GM11168 (cell line): ENCODE results near the gene C11orf87.

Experiments
- in situ Hi-C: fragments of 300-500 bp; cut with MboI; formaldehyde crosslinking; loops from one replicate; pipeline ENCODE4 v1.12.0; 2022; ENCODE audit warnings: low sequenced_read_pairs; ENCODE audit not compliant: unreplicated experiment

The C11orf87 gene

GRCh38 chr11:109421981-109422869 is at the start of gene C11orf87:
C11orf87 (plus strand) TSS chr11:109422190; CDS start chr11:109423634, 1,444 bp downstream.
- in situ Hi-C loops: no loop called here

- in situ Hi-C loops: no loop called here
Observed at GRCh38 chr11:109374032-109374431, 48.0 kb upstream of the C11orf87 start.

- in situ Hi-C loops: no loop called here
Observed at GRCh38 chr11:109374441-109374840, 47.5 kb upstream of the C11orf87 start.

GRCh38 chr11:109377039-109377742 is 44.8 kb upstream of the C11orf87 start:
- in situ Hi-C loops: no loop called here

GRCh38 chr11:109378034-109378433 is 44.0 kb upstream of the C11orf87 start:
- in situ Hi-C loops: no loop called here

- in situ Hi-C loops: no loop called here
Observed at GRCh38 chr11:109383306-109383705, 38.7 kb upstream of the C11orf87 start.

- in situ Hi-C loops: no loop called here
Observed at GRCh38 chr11:109384873-109385272, 37.1 kb upstream of the C11orf87 start.

GRCh38 chr11:109388982-109389381 is 33.0 kb upstream of the C11orf87 start:
- in situ Hi-C loops: no loop called here

GRCh38 chr11:109390752-109391151 is 31.2 kb upstream of the C11orf87 start:
- in situ Hi-C loops: no loop called here

- in situ Hi-C loops: no loop called here
Observed at GRCh38 chr11:109401545-109401944, 20.4 kb upstream of the C11orf87 start.

- in situ Hi-C loops: no loop called here
Observed at GRCh38 chr11:109405671-109406070, 16.3 kb upstream of the C11orf87 start.

GRCh38 chr11:109416601-109417000 is 5.4 kb upstream of the C11orf87 start:
- in situ Hi-C loops: no loop called here

- in situ Hi-C loops: no loop called here
Observed at GRCh38 chr11:109422870-109423465, 978 bp downstream of the C11orf87 start.

- in situ Hi-C loops: no loop called here
Observed at GRCh38 chr11:109423466-109424190, 1.6 kb downstream of the C11orf87 start.

GRCh38 chr11:109424901-109425300 is 2.9 kb downstream of the C11orf87 start:
- in situ Hi-C loops: no loop called here

GRCh38 chr11:109425554-109425953 is 3.6 kb downstream of the C11orf87 start:
- in situ Hi-C loops: no loop called here

- in situ Hi-C loops: no loop called here
Observed at GRCh38 chr11:109426442-109427240, 4.7 kb downstream of the C11orf87 start.

GRCh38 chr11:109432105-109432504 is 10.1 kb downstream of the C11orf87 start:
- in situ Hi-C loops: no loop called here

GRCh38 chr11:109433753-109434256 is 11.8 kb downstream of the C11orf87 start:
- in situ Hi-C loops: no loop called here
